ENCODE data around the gene DDO.
A peak's percentile ranks its signal among the peaks of the same experiment; 100 is the strongest.
"Not testable (repeated sequence)": the region's sequence is repeated elsewhere in the genome, so short reads cannot be mapped to it uniquely, and the experiment has no call there.

DDO gene

DNA sequence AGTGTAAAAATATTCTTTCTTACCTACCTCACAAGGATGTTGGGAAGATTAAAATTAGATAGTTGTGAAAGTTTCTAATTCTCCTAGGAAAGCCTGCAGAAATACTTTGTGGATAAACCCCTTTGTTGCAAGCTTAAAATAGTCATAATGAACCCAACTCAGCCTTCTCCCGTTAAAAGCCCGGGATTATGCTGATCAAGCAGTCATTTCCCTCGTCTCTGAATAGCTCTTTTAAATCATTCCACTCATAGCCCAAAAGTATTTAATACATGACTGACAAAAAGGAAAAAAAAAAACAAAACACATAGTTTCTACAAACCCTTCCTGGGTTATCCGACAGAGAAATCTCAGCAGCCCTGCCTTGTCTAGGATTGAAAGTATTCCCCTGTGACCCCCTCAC is 46.3 kb downstream of the DDO start:
- no peak for DNase-seq

DNA sequence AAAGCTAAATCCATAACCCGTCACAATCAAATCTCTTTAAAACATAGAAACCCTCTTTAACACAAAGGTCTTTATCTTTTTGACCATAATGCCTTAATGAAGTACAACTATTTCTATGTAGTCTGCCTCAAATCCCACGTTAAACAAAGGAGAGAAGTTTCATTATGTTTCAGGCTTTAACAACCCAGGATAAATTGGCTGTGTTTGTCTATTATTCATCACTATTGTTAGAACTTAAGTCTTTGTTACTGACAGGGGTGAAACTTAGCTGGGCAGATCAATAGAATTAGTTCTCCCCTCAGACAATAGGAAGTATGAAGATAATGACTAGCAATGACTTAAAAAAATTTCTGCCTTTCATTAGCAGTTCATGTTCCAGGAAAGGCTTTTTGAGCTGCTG is 47.1 kb downstream of the DDO start:
- DNase-seq = no peak

DNA sequence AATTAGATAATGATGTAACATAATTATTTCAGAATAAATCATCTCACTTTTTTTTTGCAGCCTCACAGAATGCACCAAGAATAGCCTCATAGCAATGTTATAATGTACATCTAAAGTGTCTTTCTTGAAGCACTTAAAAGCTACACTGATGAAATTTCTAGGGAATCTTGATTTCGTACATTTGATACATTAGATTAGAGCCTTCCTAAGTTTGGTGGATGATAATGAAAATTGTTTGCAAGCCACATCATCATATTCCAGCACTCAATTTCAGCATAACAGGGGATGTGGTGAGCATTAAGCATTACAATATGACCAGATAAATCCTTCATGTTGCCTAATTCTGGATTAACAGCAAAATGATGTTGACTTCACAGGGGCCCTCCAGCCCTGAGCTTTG is 47.5 kb downstream of the DDO start:
- DNase-seq = no peak

DNA sequence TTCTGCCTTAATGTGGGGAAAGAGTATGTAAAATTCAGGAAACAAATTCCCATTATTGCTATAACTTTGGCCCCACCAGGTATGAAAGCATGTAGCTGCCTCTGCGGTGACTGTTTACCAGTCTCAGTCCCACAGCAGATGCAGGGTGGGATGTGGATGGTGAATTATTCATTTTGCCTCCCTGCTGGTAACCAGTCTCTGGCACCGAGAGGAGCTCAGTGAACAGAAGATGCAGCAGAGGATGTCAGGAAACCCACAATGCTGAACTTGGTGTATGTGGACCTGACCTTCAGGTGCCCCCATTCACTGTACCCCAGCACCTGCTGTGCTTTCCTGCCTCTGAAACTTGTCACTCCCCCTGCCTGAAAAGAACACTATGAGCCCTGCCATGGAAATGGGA is 48.4 kb downstream of the DDO start:
- peak in 1 of 58 donors; percentile 18 for DNase-seq

DNA sequence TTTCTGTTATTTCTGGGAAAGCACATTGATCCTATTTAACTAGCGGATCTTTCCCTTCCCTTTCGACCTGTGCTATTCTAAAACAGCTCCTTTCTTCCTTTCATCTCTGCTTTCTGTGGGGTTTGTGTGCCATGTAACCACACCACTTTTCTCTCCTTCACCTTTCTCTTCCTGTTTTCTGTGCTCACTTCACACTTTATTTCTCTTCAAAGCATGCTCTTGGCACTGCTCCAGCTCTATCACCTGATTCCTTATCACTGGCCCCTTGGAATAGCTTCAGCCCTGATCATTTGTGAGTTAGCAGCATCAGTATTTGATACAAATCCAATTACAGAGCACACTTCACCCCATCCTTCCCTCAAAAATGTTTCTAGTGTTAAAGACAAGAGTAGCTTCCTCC is 49.1 kb downstream of the DDO start:
- DNase-seq = no peak

DNA sequence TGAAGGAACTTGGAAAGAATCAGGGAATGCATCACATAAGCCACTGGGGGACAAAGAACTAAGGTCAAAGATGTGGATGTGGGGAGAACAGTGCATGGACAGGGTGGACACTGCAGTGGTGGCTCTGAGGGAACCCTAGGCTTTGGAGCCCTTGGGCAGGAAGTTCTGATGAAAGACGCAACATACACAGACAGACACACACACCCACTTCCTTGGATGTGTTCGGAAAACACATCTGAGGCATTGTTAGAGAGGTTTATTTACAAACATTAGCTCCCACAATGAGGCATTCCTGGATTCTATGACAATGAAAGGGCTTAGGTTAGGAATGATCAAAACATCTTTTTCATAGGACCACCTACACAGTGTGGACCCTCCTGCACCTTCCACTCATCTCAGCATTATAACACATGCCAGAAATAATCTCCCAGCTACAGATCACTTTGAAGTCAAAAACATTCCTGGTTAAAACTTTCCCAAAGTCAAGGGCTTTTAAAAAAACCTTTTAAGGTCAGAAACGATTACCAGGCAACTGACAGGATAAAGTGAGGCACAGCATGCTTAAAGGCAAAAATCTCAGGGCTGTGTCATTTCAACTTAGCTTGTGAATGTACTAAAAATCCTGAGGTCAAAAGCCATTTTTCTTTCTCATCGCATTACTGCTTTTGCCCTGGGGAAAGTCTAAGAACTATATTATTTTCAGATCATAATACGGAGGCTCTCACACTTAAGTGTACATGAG is 50.8 kb downstream of the DDO start:
- no peak for DNase-seq

DNA sequence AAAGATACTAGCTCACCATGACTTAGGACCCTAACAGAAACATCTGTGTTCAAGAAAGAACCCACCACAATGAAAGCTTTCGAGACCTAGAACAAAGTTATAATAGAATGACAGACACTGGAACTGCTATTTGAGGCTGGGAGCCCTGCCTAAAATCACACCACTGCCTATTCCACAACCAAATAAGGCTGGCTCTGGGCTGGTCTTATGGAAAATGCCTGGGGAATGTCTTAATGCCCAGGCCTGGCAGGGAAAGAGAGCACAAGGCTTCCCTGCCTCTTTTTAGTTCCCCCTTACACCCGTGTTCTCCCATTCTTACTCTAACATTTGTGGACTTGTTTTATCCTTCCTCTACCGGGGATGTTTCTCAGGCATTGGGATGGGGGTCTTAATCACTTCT is 51.6 kb downstream of the DDO start:
- DNase-seq = no peak

DNA sequence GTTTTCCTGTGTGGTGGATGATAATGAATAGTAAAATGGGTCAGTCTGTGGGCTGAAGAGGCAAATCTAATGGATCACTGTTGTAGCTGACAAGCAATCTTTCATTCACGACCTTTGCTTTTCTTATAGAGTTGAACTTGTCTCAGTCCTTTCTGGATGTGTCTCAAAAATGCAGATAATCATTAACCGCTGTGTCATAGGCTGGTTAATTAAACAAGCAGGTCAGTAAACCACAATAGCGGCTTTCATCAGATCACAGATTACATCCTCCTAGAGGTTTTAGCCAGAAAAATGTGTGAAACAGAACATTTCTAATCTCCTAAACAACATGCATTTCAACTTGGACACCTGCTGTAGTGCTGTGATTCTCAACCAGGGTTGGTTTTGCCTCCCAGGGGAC is 54.7 kb downstream of the DDO start:
- no peak for DNase-seq

DNA sequence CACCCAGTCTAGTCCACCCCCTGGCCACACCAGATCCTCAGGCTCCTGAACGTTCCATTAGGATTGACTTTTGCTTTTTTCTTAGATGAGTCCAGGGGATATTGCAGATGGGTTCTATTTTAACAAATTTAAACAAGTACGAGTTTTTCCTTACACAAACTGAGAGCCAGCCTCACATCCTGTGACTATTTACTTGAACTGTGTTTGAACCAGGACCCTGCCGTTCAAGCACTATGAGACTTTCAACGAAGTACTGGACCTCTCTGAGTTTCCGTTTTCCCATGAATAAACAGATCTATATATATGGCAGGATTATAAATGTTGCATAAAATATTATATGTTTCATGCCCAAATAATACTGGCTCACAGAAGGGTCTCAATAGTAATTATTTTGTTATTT is 55.8 kb downstream of the DDO start:
- no peak for DNase-seq

DNA sequence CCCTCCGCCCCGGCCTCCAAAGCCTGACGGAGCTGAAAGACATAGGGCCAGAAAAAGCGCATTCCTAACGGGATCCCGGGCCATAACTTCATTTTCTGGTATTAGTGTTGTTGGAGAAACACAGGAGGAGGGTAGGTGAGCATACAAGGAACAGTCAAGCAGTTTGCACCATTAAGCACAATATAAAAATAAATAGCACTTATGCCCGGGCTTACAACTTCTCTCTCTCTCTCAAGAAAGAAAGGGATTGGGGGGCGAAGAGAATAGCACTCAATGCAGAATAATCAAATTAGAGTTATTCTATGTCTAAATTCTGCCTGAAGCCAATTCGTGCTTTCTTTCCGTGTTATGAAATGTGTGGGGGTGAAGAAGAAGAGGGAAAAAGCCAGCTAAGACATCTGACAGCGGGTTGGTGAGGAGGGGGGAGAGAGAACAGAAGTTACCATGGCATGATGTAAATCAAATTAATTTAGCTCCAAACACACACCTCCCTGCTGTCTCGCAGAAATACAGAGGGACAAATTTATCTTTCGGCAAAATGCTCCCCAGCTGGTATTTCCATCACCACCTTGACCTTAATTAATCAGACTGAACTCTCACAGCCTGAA is 56.7 kb downstream of the DDO start:
- peak in 5 of 58 donors; percentile 18 to 68 (median 34) for DNase-seq

DNA sequence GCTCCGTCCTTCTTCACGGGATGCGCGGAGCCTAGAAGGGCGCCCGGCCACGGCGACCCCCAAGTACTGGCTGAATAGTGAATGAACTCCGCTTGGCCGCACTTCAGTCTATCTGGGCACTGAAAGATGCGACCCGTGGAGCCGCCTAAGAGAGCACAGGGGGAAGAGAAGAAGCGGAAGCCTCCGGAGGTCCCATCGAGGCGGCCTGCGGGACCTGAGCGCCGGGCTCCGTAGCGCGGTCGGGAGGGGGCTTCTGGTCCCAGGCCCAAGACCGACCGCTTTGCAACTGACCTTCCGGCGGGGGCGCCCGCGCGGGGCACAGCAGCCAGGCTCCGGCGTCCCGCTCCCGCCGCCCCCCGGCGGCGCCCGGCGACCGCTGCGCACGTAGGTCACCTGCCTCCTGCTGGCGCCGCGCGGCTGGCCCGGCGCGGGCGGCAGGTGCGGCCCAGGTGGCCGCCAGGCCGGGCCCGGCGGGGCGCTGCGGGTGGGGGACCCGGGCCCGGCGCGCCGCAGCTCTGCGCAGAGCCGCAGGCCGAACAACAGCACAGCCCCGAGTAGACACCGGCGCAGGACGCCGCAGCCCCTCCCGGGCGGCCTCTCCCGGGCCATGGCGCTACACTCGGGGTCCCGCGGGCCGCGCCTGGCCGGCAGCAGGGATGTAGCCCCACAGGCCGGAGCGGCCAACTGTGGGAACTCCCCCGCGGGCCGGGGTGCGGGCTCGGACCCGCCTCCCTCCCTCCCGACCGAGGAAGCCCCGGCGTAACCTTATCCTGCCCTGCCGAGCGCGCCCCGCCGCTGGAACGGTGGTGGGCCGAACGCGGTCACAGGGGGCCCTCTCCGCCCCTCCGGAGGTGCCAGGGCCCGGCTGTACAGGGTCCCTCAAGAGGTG is 57.5 kb downstream of the DDO start, which contains the start of gene METTL24:
TSS of gene METTL24 (minus strand) at position 686 of the 889 bp plus-strand sequence. CDS start at position 609, 77 bp downstream.
- peak in 7 of 58 donors; percentile 7 to 33 (median 24) for DNase-seq

DNA sequence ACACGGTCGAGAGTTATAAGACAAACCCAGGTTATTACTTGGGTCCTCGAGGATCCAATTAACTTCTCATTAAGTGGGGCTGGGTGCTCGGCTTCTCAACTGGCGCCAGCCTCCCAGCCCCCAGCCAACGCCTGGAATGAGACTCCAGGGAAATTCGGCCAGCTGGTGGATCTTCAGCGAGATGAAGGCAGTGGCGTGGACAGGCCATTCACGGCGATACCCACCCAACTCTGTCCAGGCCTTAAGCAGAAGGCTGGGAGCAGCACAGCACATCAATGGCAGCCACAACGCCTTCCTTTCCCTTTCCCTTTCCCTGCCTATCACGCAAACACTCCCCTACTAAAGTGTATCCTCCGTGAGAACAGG is 58.1 kb downstream of the DDO start:
- DNase-seq = no peak

DNA sequence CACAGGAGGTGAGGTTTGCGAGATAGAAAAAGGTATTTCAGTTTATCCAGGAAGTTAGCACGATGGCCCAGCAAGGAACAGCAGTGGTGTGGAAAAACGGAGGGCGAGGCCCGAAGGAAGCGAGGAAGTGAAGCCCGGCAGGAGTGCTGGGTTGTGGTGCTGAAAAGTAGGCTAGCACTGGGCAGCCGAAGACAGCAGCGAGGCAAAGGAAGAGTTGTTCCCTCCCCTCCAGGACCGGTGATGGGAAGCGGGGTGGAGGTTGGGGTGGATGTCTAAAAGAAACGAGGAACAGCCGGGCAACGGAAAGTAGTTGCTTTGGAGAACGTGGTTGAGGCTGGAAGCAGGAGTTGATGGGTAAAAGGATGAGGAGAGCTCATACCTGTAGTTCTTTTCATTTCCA is 58.6 kb downstream of the DDO start:
- no peak for DNase-seq

DNA sequence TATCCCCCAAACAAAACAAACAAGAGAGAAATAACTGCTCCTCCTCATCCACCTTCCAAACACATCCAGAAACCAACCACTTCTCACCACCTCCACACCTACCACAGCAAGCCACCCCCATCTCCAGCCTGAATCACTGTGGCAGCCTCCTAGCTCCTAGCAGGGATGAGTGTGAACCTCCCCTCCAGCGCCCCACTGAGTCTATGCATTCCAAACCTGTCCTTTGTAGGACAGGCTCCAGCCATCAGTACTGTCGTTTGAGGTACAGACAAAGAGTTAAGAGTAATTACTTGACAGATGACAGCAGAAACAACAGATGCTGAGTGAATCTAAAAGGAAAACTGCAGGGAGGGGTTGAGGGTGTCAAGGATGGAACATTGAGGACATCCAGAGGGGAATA is 59.6 kb downstream of the DDO start:
- peak in 23 of 58 donors; percentile 11 to 77 (median 26) for DNase-seq

DNA sequence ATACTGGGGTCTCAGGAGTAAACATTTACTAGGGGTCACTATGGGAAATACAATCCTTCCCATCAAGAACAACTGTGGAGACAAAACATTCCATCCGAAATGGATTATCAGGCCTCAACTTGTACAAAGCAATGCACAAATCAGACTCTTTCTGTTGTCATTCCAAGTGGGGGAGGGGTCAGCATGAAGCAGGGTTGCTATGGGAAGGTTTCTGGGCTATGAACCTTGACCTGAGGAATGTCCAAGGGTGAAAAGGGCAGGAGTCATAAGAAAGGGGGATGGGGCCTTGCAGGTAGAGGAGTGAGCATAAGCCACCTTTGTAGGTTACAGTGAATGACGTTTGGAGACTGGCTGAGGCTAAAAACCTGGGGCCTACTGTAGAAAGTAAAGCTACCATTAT is 60.4 kb downstream of the DDO start:
- no peak for DNase-seq

DNA sequence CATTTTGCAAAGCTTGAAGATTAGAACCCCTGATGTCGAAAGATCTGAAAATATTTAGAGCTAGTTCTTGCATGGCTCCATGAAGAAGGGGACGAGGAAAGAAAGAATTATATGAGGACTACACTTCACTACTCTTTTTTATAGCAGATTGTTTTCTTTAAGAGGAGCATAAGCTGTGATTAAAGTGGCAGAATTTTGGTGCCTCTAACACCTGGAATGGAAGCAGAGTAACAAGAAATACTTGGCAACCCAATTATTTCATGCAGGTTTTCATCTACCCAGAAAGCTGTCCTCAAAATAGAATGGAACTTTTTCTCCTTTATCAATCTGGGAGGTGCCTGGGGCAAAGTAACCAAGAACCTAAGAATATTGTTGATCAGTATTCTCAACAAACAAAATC is 61.2 kb downstream of the DDO start:
- DNase-seq = no peak

DNA sequence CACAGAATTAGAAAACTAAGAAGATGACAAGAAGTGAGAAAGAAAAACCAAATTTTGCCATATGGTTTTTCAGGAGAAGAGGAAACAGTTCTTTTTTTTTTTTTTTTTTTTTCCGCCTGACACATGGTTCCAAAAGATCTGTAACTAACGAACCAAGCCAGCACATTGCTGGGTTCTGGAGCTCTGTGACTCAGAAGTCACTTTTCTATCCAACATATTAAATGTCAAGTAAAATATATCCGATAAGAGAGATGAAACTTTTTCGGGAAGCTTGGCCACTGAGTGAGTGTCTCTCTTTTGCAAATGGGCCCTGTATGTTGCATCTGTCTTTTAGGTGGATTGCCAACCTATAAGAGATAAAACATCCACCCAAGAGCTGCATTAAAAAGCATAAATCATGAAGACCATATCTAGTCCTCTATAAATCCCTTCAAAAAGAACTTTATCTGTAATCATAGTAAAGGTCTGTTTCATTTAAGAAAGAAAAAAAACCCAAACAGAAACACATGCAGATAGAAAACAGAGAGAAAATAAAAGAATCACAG is 61.8 kb downstream of the DDO start:
- DNase-seq = peak in 1 of 58 donors; percentile 23

DNA sequence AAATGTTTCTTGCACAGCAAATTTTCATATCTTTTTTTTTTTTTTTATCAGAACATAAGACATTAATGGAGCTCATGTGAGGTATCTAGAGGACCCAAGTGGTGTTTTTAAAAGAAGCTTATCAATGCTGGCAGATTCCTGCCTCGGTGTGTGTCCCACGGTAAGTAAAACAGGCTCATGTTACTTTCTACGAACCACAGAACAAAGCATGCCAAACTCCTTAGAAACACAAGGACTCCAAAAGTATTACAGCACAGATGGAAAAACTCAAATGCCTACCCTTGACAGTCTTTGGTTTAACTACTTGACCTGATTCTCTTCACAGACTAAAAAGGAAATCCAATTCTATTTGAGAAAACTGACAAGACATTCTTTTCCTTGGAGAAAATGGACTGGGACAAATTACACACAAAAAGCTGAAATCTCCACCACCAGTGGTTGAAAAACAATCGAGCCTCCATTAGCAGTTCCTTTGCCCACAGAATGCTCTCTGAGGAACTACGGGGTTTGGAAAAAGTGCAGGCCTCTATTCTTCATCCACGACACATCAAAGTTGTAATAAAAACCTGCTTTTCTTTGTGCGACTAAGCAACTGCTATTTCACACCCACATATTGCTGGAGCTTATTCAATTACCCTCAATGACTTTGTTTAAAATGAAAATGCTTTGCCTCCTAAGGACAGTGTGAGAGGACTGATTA is 62.7 kb downstream of the DDO start:
- DNase-seq = no peak

DNA sequence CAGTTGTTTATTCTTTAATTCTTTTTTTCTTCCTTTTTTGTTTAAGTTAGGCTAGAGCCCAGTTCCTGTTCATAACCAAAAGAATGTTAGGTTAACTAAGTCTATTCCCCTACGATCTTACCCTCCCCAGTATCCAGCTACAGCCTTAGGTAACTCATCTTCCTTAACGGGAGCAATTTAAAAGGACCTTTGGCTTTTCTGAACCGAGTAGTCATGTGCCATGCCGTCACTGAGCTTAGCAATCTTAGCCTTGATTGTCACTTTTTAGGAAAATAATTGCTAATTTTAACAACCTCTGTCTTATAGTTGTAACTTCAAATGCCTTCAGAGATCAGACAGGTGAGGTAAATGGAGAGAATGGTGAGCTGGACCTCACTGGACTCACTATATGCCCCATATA is 63.4 kb downstream of the DDO start:
- no peak for DNase-seq

DNA sequence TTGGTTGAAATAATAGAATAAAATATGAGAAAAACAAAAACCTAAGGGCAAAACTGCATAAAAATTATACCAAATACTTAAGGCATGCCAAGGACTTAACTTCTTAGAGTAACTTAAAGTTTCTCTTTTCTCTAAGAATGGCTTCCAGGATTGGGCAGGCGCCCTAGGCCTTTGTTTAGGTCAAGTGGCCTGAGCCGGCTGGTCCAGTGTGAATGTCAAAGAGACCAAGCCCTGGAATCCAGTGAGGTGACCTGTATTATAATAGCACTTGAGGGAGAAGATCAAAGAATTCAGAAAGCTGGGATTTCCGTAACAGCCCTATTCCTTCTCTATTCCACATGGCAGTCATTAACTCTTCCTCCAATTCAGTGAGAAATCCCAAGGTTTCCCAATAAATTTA is 63.8 kb downstream of the DDO start:
- no peak for DNase-seq

DNA sequence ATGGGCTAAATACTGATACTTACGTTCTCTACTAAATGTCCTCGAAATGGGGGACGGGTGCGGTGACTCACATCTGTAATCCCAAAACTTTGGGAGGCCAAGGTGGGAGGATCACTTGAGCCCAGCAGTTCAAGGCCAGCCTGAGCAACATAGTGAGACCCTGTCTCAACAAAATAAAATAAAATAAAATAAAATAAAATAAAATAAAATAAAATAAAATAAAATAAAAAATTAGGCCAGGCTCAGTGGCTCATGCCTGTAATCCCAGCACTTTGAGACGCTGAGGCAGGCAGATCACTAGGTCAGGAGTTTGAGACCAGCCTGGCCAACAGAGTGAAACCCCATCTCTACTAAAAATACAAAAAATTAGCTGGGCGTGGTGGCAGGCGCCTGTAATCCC is 64.8 kb downstream of the DDO start:
- DNase-seq = not testable (repeated sequence)

Measured in anterior cingulate cortex (tissue), 58 donors.